GM12892 (cell line): ENCODE measurements around the gene NLGN2.

ENCODE experiments used
- POLR2A ChIP-seq: IDR thresholded peaks from 2 replicates; pipeline ENCODE4 v1.6.1; 2011; ENCODE audit warnings: low read depth, low read length, control low read depth
- POLR2AphosphoS5 ChIP-seq: IDR thresholded peaks from 2 replicates; pipeline ENCODE4 v1.6.1; 2011; ENCODE audit warnings: low read depth, low read length, control low read depth

GRCh38 chr17:7425316-7425715 lies 17.7 kb downstream of the NLGN2 start, which contains the start of gene SPEM2:
- no peak for TF ChIP-seq POLR2A
- no peak for TF ChIP-seq POLR2AphosphoS5
